Osteocyte (in vitro differentiated cells): ENCODE measurements around the gene DNAJC6. TPM values are rescaled to one million over a fixed set of nuclear protein-coding genes. Genes with fewer than 3 reads are reported as not detected.
A peak's percentile ranks its signal among the peaks of the same experiment; 100 is the strongest.

ENCODE experiments used
- DNase-seq: peaks from one replicate; pipeline ENCODE4 v3.0.0; 2021; ENCODE audit warnings: mixed read lengths; ENCODE audit not compliant: unreplicated experiment; ENCODE audit errors: extremely low spot score
- H3K27ac Mint-ChIP-seq: one replicate; pipeline ENCODE4 v1.8.0; 2021; ENCODE audit warnings: mild to moderate bottlenecking, mixed read lengths; ENCODE audit not compliant: unreplicated experiment
- H3K27me3 Mint-ChIP-seq: one replicate; pipeline ENCODE4 v1.8.0; 2021; ENCODE audit warnings: mixed read lengths; ENCODE audit not compliant: unreplicated experiment
- H3K36me3 Mint-ChIP-seq: one replicate; pipeline ENCODE4 v1.8.0; 2021; ENCODE audit warnings: mixed read lengths; ENCODE audit not compliant: unreplicated experiment
- H3K4me1 Mint-ChIP-seq: one replicate; pipeline ENCODE4 v1.8.0; 2021; ENCODE audit warnings: mixed read lengths; ENCODE audit not compliant: unreplicated experiment
- H3K4me3 Mint-ChIP-seq: one replicate; pipeline ENCODE4 v1.8.0; 2021; ENCODE audit warnings: mild to moderate bottlenecking, moderate library complexity, mixed read lengths; ENCODE audit not compliant: unreplicated experiment
- H3K9me3 Mint-ChIP-seq: one replicate; pipeline ENCODE4 v1.8.0; 2021; ENCODE audit warnings: mixed read lengths; ENCODE audit not compliant: unreplicated experiment
- total RNA-seq: library from RNA; stranded (reverse); gene quantifications from 2 replicates; pipeline ENCODE4 v1.2.1, GENCODE V29; 2021
- TF ChIP-seq, protein P1 (sequence below): fragments of 200-600 bp; sonication (generic); IDR thresholded peaks from 2 replicates; pipeline ENCODE4 v1.5.0; 2021; ENCODE audit warnings: antibody characterized with exemption, mild to moderate bottlenecking, moderate library complexity

Gene DNAJC6
- total RNA-seq, 1 donor from 2014 or later = 50.8 TPM

DNA sequence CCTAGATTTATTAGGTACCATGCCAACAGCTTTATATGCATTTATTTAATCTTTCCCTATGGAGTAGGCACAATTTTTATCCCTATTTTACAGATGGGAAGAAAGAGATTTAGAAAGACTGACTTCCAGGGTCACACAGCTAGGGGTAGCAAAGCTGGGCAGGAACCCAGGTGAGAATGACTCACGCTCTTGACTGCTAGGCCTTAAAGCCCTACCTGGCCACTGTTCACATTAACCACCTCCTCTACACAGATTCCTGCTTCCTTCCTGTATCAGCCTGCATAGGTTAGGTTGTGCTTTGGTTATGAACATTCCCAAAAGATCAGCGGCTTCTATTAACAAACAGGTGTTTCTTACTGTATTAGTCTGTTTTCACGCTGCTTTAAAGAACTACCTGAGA, 53.2 kb downstream of the DNAJC6 start:
- no peak overlapping the region for H3K27ac Mint-ChIP-seq
- TF ChIP-seq, protein P1, sequence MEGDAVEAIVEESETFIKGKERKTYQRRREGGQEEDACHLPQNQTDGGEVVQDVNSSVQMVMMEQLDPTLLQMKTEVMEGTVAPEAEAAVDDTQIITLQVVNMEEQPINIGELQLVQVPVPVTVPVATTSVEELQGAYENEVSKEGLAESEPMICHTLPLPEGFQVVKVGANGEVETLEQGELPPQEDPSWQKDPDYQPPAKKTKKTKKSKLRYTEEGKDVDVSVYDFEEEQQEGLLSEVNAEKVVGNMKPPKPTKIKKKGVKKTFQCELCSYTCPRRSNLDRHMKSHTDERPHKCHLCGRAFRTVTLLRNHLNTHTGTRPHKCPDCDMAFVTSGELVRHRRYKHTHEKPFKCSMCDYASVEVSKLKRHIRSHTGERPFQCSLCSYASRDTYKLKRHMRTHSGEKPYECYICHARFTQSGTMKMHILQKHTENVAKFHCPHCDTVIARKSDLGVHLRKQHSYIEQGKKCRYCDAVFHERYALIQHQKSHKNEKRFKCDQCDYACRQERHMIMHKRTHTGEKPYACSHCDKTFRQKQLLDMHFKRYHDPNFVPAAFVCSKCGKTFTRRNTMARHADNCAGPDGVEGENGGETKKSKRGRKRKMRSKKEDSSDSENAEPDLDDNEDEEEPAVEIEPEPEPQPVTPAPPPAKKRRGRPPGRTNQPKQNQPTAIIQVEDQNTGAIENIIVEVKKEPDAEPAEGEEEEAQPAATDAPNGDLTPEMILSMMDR = no peak
- H3K27me3 Mint-ChIP-seq = no peaks in the 10 kb centered on the region
- H3K9me3 Mint-ChIP-seq = no peaks in the 10 kb centered on the region
- H3K36me3 Mint-ChIP-seq = peaks cover 20% of the 10 kb centered on the region
- H3K4me3 Mint-ChIP-seq = no peak overlapping the region
- no peak for DNase-seq
- peaks cover 26% of the 10 kb centered on the region for H3K4me1 Mint-ChIP-seq

GRCh38 chr1:65363484-65363883, 54.1 kb downstream of the DNAJC6 start:
- H3K36me3 Mint-ChIP-seq = peaks cover 19% of the 10 kb centered on the region
- H3K27ac Mint-ChIP-seq = no peak overlapping the region
- H3K9me3 Mint-ChIP-seq = no peaks in the 10 kb centered on the region
- DNase-seq = no peak
- TF ChIP-seq, protein P1 = no peak
- H3K4me3 Mint-ChIP-seq = no peak overlapping the region
- peaks cover 23% of the 10 kb centered on the region for H3K4me1 Mint-ChIP-seq
- H3K27me3 Mint-ChIP-seq = no peaks in the 10 kb centered on the region

GRCh38 chr1:65368403-65368802, 59.1 kb downstream of the DNAJC6 start:
- DNase-seq = no peak
- Mint-ChIP-seq H3K4me1 (peaks cover 20% of the 10 kb centered on the region), H3K9me3 (no peaks in the 10 kb centered on the region), H3K36me3 (peaks cover 31% of the 10 kb centered on the region), H3K4me3 (no peak overlapping the region), H3K27ac (no peak overlapping the region), H3K27me3 (no peaks in the 10 kb centered on the region)
- TF ChIP-seq, protein P1 = no peak

- no peak overlapping the region for H3K4me3 Mint-ChIP-seq
- H3K27me3 Mint-ChIP-seq = no peaks in the 10 kb centered on the region
- peaks cover 30% of the 10 kb centered on the region for H3K4me1 Mint-ChIP-seq
- peaks cover 37% of the 10 kb centered on the region for H3K36me3 Mint-ChIP-seq
- TF ChIP-seq, protein P1 = no peak
- H3K9me3 Mint-ChIP-seq = peaks cover 9% of the 10 kb centered on the region
- H3K27ac Mint-ChIP-seq = no peak overlapping the region
- no peak for DNase-seq
These were observed 62.2 kb downstream of the DNAJC6 start for GRCh38 chr1:65371544-65371943.

DNA sequence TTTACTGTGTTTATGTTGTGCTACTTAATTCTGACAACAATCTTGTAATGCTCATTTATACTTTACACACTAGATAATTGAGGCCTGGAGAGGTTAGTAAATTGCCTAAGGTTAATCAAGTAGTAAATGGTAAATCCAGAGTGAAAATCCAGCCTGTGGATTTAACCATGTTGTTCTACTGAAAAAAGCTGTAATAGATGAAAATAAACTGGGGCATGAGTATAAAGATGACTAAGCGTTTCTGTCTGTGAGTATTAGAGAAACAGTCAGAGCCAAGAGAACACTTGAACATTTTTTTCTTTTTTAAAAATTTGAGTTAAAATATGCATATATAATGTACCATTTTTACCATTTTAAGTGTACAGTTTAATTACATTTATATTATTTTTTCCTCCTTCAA, 63.2 kb downstream of the DNAJC6 start:
- no peak for DNase-seq
- Mint-ChIP-seq H3K27ac (peak overlapping the region; percentile 84), H3K36me3 (peaks cover 36% of the 10 kb centered on the region), H3K4me3 (no peak overlapping the region), H3K9me3 (peaks cover 9% of the 10 kb centered on the region), H3K4me1 (peaks cover 30% of the 10 kb centered on the region), H3K27me3 (no peaks in the 10 kb centered on the region)
- TF ChIP-seq, protein P1 = no peak
